Liver (tissue), 3 donors: Measurements from ENCODE around the gene PLEKHA6.

Source experiments
- TAF1 ChIP-seq: conservative IDR thresholded peaks from 2 replicates; pipeline ENCODE4 v1.6.1; 2016; ENCODE audit warnings: antibody characterized with exemption, mild to moderate bottlenecking
- TF ChIP-seq, protein P1 (sequence below): fragments of 150-350 bp; IDR thresholded peaks from 2 replicates; pipeline ENCODE4 v1.5.1; 2017; ENCODE audit warnings: improper control_type of control experiment, low read depth, low read length; ENCODE audit not compliant: missing input control
- donor health status: healthy.
- donor health status: healthy.

DNA sequence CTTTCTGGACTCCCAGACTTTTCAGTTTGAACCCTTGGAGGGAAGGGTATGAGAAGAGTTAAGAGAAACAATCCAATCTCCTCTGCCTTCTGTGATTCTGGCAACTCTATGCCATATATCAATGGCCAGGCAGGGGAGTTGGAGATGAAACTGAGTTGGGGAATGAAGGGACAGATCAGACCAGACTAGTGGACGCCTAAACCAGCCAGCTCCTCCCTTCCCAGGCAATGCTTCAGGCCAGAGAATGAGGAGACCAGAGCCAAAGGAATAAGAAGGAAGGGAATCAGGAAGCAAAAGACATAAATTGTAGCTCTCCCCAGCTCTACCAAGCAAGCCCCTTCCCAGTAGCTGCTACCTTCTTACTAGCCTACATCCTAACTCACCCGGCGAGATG, 22.7 kb downstream of the PLEKHA6 start:
- TF ChIP-seq, protein P1, sequence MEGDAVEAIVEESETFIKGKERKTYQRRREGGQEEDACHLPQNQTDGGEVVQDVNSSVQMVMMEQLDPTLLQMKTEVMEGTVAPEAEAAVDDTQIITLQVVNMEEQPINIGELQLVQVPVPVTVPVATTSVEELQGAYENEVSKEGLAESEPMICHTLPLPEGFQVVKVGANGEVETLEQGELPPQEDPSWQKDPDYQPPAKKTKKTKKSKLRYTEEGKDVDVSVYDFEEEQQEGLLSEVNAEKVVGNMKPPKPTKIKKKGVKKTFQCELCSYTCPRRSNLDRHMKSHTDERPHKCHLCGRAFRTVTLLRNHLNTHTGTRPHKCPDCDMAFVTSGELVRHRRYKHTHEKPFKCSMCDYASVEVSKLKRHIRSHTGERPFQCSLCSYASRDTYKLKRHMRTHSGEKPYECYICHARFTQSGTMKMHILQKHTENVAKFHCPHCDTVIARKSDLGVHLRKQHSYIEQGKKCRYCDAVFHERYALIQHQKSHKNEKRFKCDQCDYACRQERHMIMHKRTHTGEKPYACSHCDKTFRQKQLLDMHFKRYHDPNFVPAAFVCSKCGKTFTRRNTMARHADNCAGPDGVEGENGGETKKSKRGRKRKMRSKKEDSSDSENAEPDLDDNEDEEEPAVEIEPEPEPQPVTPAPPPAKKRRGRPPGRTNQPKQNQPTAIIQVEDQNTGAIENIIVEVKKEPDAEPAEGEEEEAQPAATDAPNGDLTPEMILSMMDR = no peak
- no peak for TF ChIP-seq TAF1
